T-helper 1 cell treated with Interleukin-12 subunit alpha and Interleukin-12 subunit beta and Interleukin-4 antibody, amounts not matched to agents 30 μg/mL and 1 μg/mL, for 36 hours (primary cell): ENCODE results near the gene RELCH.

Experiments used
- H3K27ac Mint-ChIP-seq: one replicate; pipeline ENCODE4 v1.8.0; 2021; ENCODE audit warnings: mild to moderate bottlenecking, mixed read lengths
- H3K27me3 Mint-ChIP-seq: one replicate; pipeline ENCODE4 v1.8.0; 2021; ENCODE audit warnings: low read depth, mixed read lengths
- H3K36me3 Mint-ChIP-seq: one replicate; pipeline ENCODE4 v1.8.0; 2021; ENCODE audit warnings: low read depth, mixed read lengths
- H3K4me1 Mint-ChIP-seq: one replicate; pipeline ENCODE4 v1.8.0; 2021; ENCODE audit warnings: low read depth, mixed read lengths
- H3K4me3 Mint-ChIP-seq: one replicate; pipeline ENCODE4 v1.8.0; 2021; ENCODE audit warnings: mild to moderate bottlenecking, moderate library complexity, mixed read lengths
- H3K9me3 Mint-ChIP-seq: one replicate; pipeline ENCODE4 v1.8.0; 2021; ENCODE audit warnings: mixed read lengths

The RELCH gene

GRCh38 chr18:62206593-62206992 is 19.5 kb downstream of the RELCH start:
- Mint-ChIP-seq H3K27ac (no peak overlapping the region), H3K4me1 (peaks cover 5% of the 10 kb centered on the region)

GRCh38 chr18:62209046-62209445 is 22.0 kb downstream of the RELCH start:
- H3K4me3 Mint-ChIP-seq: no peak overlapping the region
- H3K4me1 Mint-ChIP-seq: peaks cover 5% of the 10 kb centered on the region
- no peak overlapping the region for H3K27ac Mint-ChIP-seq
- peaks cover 23% of the 10 kb centered on the region for H3K36me3 Mint-ChIP-seq
- H3K9me3 Mint-ChIP-seq: peaks cover 7% of the 10 kb centered on the region
- no peaks in the 10 kb centered on the region for H3K27me3 Mint-ChIP-seq

More at GRCh38 chr18:62206593-62206992, 19.5 kb downstream of the RELCH start:
- H3K9me3 Mint-ChIP-seq: peaks cover 7% of the 10 kb centered on the region
- H3K4me3 Mint-ChIP-seq: no peak overlapping the region
- H3K27me3 Mint-ChIP-seq: no peaks in the 10 kb centered on the region
- peaks cover 16% of the 10 kb centered on the region for H3K36me3 Mint-ChIP-seq

- Mint-ChIP-seq H3K4me3 (no peak overlapping the region), H3K27me3 (no peaks in the 10 kb centered on the region), H3K36me3 (peaks cover 26% of the 10 kb centered on the region), H3K9me3 (peaks cover 7% of the 10 kb centered on the region), H3K27ac (no peak overlapping the region), H3K4me1 (peaks cover 5% of the 10 kb centered on the region)
Observed at GRCh38 chr18:62210138-62210537, 23.1 kb downstream of the RELCH start.

GRCh38 chr18:62211325-62211828 is 24.3 kb downstream of the RELCH start:
- Mint-ChIP-seq H3K36me3 (peaks cover 29% of the 10 kb centered on the region), H3K9me3 (peaks cover 7% of the 10 kb centered on the region), H3K27ac (no peak overlapping the region), H3K4me1 (peaks cover 7% of the 10 kb centered on the region), H3K4me3 (no peak overlapping the region), H3K27me3 (no peaks in the 10 kb centered on the region)

- Mint-ChIP-seq H3K9me3 (peaks cover 7% of the 10 kb centered on the region), H3K27ac (no peak overlapping the region), H3K36me3 (peaks cover 41% of the 10 kb centered on the region), H3K27me3 (no peaks in the 10 kb centered on the region), H3K4me1 (peaks cover 9% of the 10 kb centered on the region), H3K4me3 (no peak overlapping the region)
Observed at GRCh38 chr18:62214790-62215189, 27.7 kb downstream of the RELCH start.

GRCh38 chr18:62224229-62224628 is 37.2 kb downstream of the RELCH start:
- Mint-ChIP-seq H3K9me3 (peaks cover 16% of the 10 kb centered on the region), H3K4me3 (no peak overlapping the region), H3K36me3 (peaks cover 43% of the 10 kb centered on the region), H3K27me3 (no peaks in the 10 kb centered on the region), H3K27ac (no peak overlapping the region), H3K4me1 (peaks cover 4% of the 10 kb centered on the region)

GRCh38 chr18:62226047-62226446 is 39.0 kb downstream of the RELCH start:
- H3K27ac Mint-ChIP-seq: no peak overlapping the region
- peaks cover 2% of the 10 kb centered on the region for H3K4me1 Mint-ChIP-seq
- no peaks in the 10 kb centered on the region for H3K27me3 Mint-ChIP-seq
- H3K4me3 Mint-ChIP-seq: no peak overlapping the region
- H3K36me3 Mint-ChIP-seq: peaks cover 55% of the 10 kb centered on the region
- H3K9me3 Mint-ChIP-seq: peaks cover 16% of the 10 kb centered on the region

GRCh38 chr18:62236252-62236651 is 49.2 kb downstream of the RELCH start:
- H3K36me3 Mint-ChIP-seq: peaks cover 41% of the 10 kb centered on the region

GRCh38 chr18:62239475-62239874 is 52.4 kb downstream of the RELCH start:
- Mint-ChIP-seq H3K27me3 (no peaks in the 10 kb centered on the region), H3K36me3 (peaks cover 30% of the 10 kb centered on the region), H3K27ac (no peak overlapping the region), H3K4me1 (peaks cover 4% of the 10 kb centered on the region), H3K9me3 (peaks cover 8% of the 10 kb centered on the region), H3K4me3 (no peak overlapping the region)

More at GRCh38 chr18:62236252-62236651, 49.2 kb downstream of the RELCH start:
- H3K4me1 Mint-ChIP-seq: peaks cover 4% of the 10 kb centered on the region
- H3K27me3 Mint-ChIP-seq: no peaks in the 10 kb centered on the region
- no peak overlapping the region for H3K4me3 Mint-ChIP-seq
- H3K27ac Mint-ChIP-seq: no peak overlapping the region
- H3K9me3 Mint-ChIP-seq: peaks cover 8% of the 10 kb centered on the region

- Mint-ChIP-seq H3K27me3 (no peaks in the 10 kb centered on the region), H3K36me3 (peaks cover 18% of the 10 kb centered on the region), H3K4me3 (no peak overlapping the region), H3K9me3 (no peaks in the 10 kb centered on the region), H3K4me1 (peaks cover 4% of the 10 kb centered on the region), H3K27ac (no peak overlapping the region)
Observed at GRCh38 chr18:62242955-62243354, 55.9 kb downstream of the RELCH start.

GRCh38 chr18:62245177-62245576 is 58.1 kb downstream of the RELCH start:
- no peaks in the 10 kb centered on the region for H3K27me3 Mint-ChIP-seq
- H3K4me1 Mint-ChIP-seq: no peaks in the 10 kb centered on the region
- peaks cover 11% of the 10 kb centered on the region for H3K36me3 Mint-ChIP-seq
- H3K9me3 Mint-ChIP-seq: no peaks in the 10 kb centered on the region
- H3K27ac Mint-ChIP-seq: no peak overlapping the region
- H3K4me3 Mint-ChIP-seq: no peak overlapping the region

- Mint-ChIP-seq H3K4me3 (no peak overlapping the region), H3K4me1 (no peaks in the 10 kb centered on the region), H3K36me3 (peaks cover 11% of the 10 kb centered on the region), H3K9me3 (no peaks in the 10 kb centered on the region), H3K27me3 (no peaks in the 10 kb centered on the region), H3K27ac (no peak overlapping the region)
Observed at GRCh38 chr18:62245699-62246098, 58.6 kb downstream of the RELCH start.

GRCh38 chr18:62248313-62248712 is 61.3 kb downstream of the RELCH start:
- no peaks in the 10 kb centered on the region for H3K27me3 Mint-ChIP-seq
- no peak overlapping the region for H3K27ac Mint-ChIP-seq
- H3K4me1 Mint-ChIP-seq: no peaks in the 10 kb centered on the region
- H3K36me3 Mint-ChIP-seq: peaks cover 9% of the 10 kb centered on the region
- H3K4me3 Mint-ChIP-seq: no peak overlapping the region
- H3K9me3 Mint-ChIP-seq: no peaks in the 10 kb centered on the region

- no peaks in the 10 kb centered on the region for H3K27me3 Mint-ChIP-seq
- no peak overlapping the region for H3K4me3 Mint-ChIP-seq
- H3K9me3 Mint-ChIP-seq: no peaks in the 10 kb centered on the region
- H3K4me1 Mint-ChIP-seq: no peaks in the 10 kb centered on the region
- no peak overlapping the region for H3K27ac Mint-ChIP-seq
- peaks cover 8% of the 10 kb centered on the region for H3K36me3 Mint-ChIP-seq
Observed at GRCh38 chr18:62249478-62250097, 62.5 kb downstream of the RELCH start.

- H3K9me3 Mint-ChIP-seq: no peaks in the 10 kb centered on the region
- H3K4me3 Mint-ChIP-seq: no peak overlapping the region
- H3K27me3 Mint-ChIP-seq: no peaks in the 10 kb centered on the region
- peaks cover 8% of the 10 kb centered on the region for H3K36me3 Mint-ChIP-seq
- H3K4me1 Mint-ChIP-seq: no peaks in the 10 kb centered on the region
- H3K27ac Mint-ChIP-seq: no peak overlapping the region
Observed at GRCh38 chr18:62250475-62250874, 63.4 kb downstream of the RELCH start.
